Mesothelial cell of epicardium (in vitro differentiated cells): ENCODE measurements around the gene KIRREL3. TPM values are rescaled to one million over a fixed set of nuclear protein-coding genes. Genes with fewer than 3 reads are reported as not detected.

Experiments
- DNase-seq, 2 experiments: peaks; one replicate each; pipeline ENCODE4 v3.0.0; 2021; ENCODE audit warnings: low spot score in 2 of 2; ENCODE audit not compliant: unreplicated experiment in 2 of 2
- H3K27ac Mint-ChIP-seq: 2 replicates; pipeline ENCODE4 v1.8.0; 2021; ENCODE audit warnings: mixed read lengths
- H3K27me3 Mint-ChIP-seq: 2 replicates; pipeline ENCODE4 v1.8.0; 2021; ENCODE audit warnings: low read depth, mixed read lengths
- H3K36me3 Mint-ChIP-seq: 2 replicates; pipeline ENCODE4 v1.8.0; 2021; ENCODE audit warnings: mixed read lengths
- H3K4me1 Mint-ChIP-seq: 2 replicates; pipeline ENCODE4 v1.8.0; 2021; ENCODE audit warnings: mixed read lengths
- H3K4me3 Mint-ChIP-seq: 2 replicates; pipeline ENCODE4 v1.8.0; 2021; ENCODE audit warnings: mild to moderate bottlenecking, moderate library complexity, mixed read lengths
- H3K9me3 Mint-ChIP-seq: 2 replicates; pipeline ENCODE4 v1.8.0; 2021; ENCODE audit warnings: mixed read lengths
- total RNA-seq: library from RNA; stranded (reverse); gene quantifications from 3 replicates; pipeline ENCODE4 v1.2.1, GENCODE V29; 2021
- TF ChIP-seq, protein P1 (sequence below): fragments of 200-600 bp; sonication (generic); IDR thresholded peaks from one replicate; pipeline ENCODE4 v1.5.0; 2021; ENCODE audit warnings: antibody characterized with exemption; ENCODE audit not compliant: unreplicated experiment

KIRREL3 gene
- total RNA-seq, 1 donor from 2014 or later, result 0.31 TPM

- Mint-ChIP-seq H3K27me3 (no peaks in the 10 kb centered on the region), H3K9me3 (no peaks in the 10 kb centered on the region), H3K36me3 (no peaks in the 10 kb centered on the region), H3K4me1 (peaks cover 6% of the 10 kb centered on the region), H3K4me3 (no peak overlapping the region), H3K27ac (no peak overlapping the region)
- DNase-seq, result no peak
- TF ChIP-seq, protein P1, sequence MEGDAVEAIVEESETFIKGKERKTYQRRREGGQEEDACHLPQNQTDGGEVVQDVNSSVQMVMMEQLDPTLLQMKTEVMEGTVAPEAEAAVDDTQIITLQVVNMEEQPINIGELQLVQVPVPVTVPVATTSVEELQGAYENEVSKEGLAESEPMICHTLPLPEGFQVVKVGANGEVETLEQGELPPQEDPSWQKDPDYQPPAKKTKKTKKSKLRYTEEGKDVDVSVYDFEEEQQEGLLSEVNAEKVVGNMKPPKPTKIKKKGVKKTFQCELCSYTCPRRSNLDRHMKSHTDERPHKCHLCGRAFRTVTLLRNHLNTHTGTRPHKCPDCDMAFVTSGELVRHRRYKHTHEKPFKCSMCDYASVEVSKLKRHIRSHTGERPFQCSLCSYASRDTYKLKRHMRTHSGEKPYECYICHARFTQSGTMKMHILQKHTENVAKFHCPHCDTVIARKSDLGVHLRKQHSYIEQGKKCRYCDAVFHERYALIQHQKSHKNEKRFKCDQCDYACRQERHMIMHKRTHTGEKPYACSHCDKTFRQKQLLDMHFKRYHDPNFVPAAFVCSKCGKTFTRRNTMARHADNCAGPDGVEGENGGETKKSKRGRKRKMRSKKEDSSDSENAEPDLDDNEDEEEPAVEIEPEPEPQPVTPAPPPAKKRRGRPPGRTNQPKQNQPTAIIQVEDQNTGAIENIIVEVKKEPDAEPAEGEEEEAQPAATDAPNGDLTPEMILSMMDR, result no peak
These were observed 583.3 kb downstream of the KIRREL3 start for GRCh38 chr11:126417091-126417862.

- Mint-ChIP-seq H3K27me3 (no peaks in the 10 kb centered on the region), H3K27ac (no peak overlapping the region), H3K4me1 (peaks cover 6% of the 10 kb centered on the region), H3K4me3 (no peak overlapping the region), H3K9me3 (no peaks in the 10 kb centered on the region), H3K36me3 (peaks cover 6% of the 10 kb centered on the region)
- TF ChIP-seq, protein P1, result no peak
- no peak for DNase-seq
These were observed 584.0 kb downstream of the KIRREL3 start for GRCh38 chr11:126416542-126417090.

- Mint-ChIP-seq H3K4me3 (no peak overlapping the region), H3K9me3 (no peaks in the 10 kb centered on the region)
These were observed 584.7 kb downstream of the KIRREL3 start for GRCh38 chr11:126415669-126416420.

DNA sequence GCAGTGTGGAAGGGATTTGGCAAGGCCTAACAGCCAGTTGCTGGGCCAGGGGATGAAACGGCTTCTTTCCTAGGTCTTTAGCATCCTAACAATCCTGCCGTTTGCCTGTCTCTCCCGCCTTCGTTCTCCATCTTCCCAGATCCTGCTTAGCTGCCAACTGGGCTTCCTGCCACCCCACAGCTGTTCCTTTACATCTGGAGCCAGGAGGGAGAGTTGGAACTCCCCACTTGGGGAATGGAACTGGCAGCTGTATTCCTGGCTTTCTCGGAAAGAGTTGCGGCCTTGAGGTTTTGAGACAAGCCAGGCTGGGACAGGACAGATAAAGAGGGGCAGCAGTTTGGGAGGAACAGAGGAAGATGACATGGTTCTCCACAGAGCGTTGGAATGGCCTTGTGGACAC is 585.4 kb downstream of the KIRREL3 start:
- Mint-ChIP-seq H3K27me3 (no peaks in the 10 kb centered on the region), H3K36me3 (peaks cover 10% of the 10 kb centered on the region), H3K9me3 (no peaks in the 10 kb centered on the region), H3K4me3 (no peak overlapping the region), H3K27ac (peak overlapping the region; percentile 43), H3K4me1 (peaks cover 6% of the 10 kb centered on the region)
- peak in 1 of 2 experiments; percentile 52 for DNase-seq
- TF ChIP-seq, protein P1, result no peak

More at GRCh38 chr11:126415669-126416420, 584.7 kb downstream of the KIRREL3 start:
- DNase-seq, result no peak
- Mint-ChIP-seq H3K36me3 (peaks cover 6% of the 10 kb centered on the region), H3K4me1 (peaks cover 6% of the 10 kb centered on the region), H3K27ac (peak overlapping the region; percentile 54), H3K27me3 (no peaks in the 10 kb centered on the region)
- TF ChIP-seq, protein P1, result no peak

DNA sequence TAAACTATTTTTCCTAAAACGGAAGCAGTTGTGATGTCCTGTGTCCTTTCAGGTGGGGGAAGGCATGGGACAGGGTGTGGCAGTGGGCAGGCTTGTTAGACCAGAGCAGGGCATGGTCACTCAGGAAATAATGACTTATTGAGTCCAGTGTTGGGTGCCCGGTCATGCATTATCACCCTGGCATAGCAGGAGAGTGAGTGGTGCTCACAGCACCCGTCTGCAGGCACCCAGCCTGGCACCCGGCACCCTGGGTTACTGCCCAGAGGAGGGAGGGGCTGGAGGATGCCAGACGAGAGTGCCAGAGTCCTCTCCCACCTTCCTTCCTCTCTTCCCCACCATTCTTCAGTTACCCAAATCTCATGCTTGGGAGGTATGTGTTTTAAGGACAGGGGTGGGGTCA is 586.0 kb downstream of the KIRREL3 start:
- H3K4me3 Mint-ChIP-seq, result no peak overlapping the region
- H3K4me1 Mint-ChIP-seq, result peaks cover 1% of the 10 kb centered on the region
- no peak for DNase-seq
- no peak overlapping the region for H3K27ac Mint-ChIP-seq
- H3K36me3 Mint-ChIP-seq, result peaks cover 11% of the 10 kb centered on the region
- TF ChIP-seq, protein P1, result no peak
- no peaks in the 10 kb centered on the region for H3K9me3 Mint-ChIP-seq
- no peaks in the 10 kb centered on the region for H3K27me3 Mint-ChIP-seq
